ENCODE data around the gene LRRC74A.

DNA sequence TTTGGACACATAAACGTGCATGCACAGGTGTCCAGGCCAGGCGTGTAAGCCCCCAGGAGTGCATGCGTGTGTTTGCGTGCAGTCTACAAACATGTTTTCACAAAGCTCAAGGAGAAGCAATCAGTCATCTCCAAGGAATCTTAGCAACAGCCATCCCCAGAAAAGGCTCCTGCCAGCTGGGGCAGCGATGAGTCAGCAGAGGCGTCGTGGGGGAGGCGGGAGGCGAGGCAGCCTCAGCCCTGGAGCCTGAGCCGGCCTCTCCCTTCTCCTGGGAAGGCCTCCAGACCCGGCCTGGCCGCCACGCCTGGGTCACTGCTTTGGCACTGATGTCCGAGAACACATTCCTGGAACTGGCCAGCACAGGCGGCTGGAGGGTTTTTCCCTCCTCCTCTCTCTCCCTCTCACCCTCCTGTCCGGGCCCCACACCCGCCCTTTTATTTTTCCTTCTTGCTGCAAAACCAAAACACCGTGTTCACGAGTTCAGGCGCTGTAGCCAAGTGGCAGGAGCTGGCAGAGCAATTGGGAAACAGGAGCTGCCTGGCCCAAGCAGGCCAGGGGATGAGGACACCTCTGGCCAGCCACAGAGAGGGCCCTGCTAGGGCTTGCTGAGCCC, 92.7 kb downstream of the LRRC74A start:
- TF ChIP-seq, protein P1, sequence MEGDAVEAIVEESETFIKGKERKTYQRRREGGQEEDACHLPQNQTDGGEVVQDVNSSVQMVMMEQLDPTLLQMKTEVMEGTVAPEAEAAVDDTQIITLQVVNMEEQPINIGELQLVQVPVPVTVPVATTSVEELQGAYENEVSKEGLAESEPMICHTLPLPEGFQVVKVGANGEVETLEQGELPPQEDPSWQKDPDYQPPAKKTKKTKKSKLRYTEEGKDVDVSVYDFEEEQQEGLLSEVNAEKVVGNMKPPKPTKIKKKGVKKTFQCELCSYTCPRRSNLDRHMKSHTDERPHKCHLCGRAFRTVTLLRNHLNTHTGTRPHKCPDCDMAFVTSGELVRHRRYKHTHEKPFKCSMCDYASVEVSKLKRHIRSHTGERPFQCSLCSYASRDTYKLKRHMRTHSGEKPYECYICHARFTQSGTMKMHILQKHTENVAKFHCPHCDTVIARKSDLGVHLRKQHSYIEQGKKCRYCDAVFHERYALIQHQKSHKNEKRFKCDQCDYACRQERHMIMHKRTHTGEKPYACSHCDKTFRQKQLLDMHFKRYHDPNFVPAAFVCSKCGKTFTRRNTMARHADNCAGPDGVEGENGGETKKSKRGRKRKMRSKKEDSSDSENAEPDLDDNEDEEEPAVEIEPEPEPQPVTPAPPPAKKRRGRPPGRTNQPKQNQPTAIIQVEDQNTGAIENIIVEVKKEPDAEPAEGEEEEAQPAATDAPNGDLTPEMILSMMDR (IDR thresholded peaks at IDR 0.05): peak in 2 of 4 donors; percentile 8
- peak; percentile 42 for TF ChIP-seq POLR2A (IDR thresholded peaks at IDR 0.05)

Data from right lobe of liver (tissue), 4 donors.